NCI-H1417 (cell line): Measurements from ENCODE around the gene KXD1.
"Not testable (repeated sequence)": the region's sequence is repeated elsewhere in the genome, so short reads cannot be mapped to it uniquely, and the experiment has no call there.

Source experiments
- DNase-seq, 3 experiments: peaks; one replicate each; lab custom pipeline; 2025; lab: John Stamatoyannopoulos, UW

Gene KXD1

GRCh38 chr19:18580311-18580710, 22.6 kb downstream of the KXD1 start:
- no peak for DNase-seq

GRCh38 chr19:18586306-18586705, 28.6 kb downstream of the KXD1 start:
- DNase-seq = no peak

- no peak for DNase-seq
Observed at GRCh38 chr19:18587561-18587960, 29.9 kb downstream of the KXD1 start.

- no peak for DNase-seq
Observed at GRCh38 chr19:18587962-18588610, 30.4 kb downstream of the KXD1 start.

DNA sequence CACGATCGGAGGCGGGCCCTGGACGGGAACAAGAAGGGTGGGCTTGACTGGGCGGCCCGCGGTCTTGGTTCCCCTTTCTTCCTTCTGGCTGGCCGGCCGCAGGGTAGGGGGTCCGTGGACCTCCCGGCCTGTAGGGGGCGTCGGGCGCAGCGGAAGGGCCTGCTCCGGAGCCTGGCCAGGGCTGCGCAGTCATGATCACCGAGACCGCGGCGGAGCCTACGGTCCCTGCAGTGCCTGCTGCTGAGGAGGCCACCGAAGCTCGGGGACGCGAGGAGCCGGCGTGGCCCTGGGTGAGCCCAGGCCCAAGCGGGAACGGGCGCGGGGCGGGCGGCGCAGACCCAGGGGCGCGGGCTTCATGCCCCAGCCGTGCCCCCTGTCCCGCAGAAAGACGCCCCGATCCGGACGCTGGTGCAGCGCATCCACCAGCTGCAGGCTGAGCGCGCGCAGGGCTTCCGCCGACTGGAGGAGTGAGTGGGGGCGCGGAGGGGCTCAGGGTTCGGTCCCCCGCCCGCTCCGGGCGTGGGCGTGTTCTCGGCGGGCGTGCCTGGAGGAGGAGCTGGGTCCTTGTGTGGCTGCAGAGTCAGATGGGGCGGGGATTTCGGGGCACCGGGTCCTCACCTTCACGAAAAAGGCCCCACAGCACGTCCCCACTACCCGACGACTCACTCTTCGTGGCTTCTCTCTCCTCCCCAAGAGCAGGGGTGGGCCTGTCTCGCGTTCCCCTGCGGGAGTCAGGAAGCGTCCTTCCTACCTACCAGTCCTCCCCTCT, 31.1 kb downstream of the KXD1 start, which contains the start of gene REX1BD:
TSS of gene REX1BD (plus strand) at position 188 of the 769 bp plus-strand sequence. CDS start at position 192, 4 bp downstream.
- peak; percentile 48 to 90 (median 89) for DNase-seq

DNA sequence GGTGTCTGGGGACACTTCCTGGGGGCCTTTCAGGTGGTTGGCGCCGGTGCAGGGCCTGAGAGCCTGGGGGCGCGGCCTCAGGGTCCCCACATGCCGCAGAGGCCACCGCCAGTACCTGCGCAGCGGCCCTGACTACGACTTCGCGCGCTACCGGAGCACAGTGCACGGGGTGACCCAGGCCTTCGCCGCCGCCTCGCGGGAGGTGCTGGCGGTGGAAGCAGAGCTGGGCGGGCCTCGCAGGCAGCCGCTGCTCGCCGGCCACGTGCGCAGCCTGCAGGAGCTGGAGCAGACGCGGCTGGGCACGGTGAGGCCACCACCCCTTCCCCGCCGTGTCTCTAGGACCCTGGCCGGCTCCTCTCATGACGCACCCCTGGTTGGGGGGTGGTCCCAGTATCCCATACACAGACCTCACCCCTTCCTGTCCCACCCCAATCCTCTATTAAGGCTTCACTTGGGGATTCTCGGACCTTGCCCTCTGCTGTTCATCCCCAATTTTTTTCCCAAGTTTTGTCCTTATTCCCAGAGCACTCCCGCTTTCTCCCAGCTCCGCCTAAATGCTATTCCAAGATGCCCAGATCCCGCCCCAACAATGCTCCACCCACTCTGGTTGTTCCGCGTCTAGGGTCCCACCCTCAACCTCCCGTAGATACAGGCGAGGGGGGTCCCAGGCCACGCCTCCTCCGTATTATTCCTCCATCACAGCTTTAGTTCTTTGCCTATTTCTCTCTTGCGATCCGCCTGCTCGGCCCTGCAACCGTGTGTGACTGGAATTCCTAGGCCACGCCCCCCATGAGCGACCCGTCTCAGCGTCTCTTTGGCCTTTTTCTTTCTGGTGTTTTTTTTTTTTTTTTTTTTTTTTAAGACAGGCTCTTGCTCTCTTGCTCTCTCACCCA, 32.0 kb downstream of the KXD1 start:
- peak; percentile 33 to 81 (median 80) for DNase-seq

- DNase-seq = peak in 2 of 3 experiments; percentile 86 to 93
Observed at GRCh38 chr19:18590273-18591272, 32.9 kb downstream of the KXD1 start.

DNA sequence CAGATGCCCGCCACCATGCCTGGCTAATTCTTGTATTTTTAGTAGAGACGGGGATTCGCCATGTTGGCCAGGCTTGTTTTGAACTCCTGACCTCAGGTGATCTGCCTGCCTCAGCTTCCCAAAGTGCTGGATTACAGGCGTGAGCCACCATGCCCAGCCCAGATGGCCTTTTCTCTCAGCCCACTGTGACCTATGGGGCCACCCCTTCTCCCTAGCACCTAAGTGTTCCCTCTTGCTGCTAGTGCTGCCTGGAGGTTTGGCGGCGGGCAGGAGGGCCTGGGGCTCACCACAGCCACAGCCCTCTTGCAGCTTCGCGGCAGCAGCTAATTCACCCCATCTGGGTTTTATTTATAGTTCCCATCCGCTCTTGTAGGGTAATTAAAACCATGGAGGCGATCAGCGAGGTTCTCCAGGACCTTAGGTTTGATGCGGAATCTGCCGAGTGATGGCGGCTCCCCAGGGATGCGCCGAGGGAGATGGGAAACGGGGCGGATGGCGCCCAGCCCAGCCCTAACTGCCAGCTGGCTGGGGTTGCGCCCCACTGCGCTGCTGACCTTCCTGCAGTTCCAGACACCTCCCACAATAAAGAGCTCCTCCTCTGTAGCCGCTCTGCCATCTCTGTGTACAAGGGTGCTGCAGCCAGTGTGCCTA, 34.2 kb downstream of the KXD1 start:
- no peak for DNase-seq

DNA sequence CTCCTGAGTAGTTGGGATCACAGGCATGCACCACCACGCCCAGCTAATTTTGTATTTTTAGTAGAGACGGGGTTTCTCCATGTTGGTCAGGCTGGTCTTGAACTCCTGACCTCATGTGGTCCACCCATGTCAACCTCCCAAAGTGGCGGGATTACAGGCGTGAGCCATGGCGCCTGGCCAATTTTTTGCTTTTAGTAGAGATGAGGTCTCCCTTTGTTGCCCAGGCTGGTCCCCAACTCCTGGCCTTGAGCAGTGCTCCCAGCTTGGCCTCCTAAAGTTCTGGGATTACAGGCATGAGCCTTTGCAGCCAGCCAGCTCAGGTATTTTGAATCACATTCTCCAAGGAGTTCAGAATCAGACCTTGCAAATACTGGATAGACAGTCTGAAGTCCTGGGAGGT, 35.1 kb downstream of the KXD1 start:
- DNase-seq = not testable (repeated sequence)

DNA sequence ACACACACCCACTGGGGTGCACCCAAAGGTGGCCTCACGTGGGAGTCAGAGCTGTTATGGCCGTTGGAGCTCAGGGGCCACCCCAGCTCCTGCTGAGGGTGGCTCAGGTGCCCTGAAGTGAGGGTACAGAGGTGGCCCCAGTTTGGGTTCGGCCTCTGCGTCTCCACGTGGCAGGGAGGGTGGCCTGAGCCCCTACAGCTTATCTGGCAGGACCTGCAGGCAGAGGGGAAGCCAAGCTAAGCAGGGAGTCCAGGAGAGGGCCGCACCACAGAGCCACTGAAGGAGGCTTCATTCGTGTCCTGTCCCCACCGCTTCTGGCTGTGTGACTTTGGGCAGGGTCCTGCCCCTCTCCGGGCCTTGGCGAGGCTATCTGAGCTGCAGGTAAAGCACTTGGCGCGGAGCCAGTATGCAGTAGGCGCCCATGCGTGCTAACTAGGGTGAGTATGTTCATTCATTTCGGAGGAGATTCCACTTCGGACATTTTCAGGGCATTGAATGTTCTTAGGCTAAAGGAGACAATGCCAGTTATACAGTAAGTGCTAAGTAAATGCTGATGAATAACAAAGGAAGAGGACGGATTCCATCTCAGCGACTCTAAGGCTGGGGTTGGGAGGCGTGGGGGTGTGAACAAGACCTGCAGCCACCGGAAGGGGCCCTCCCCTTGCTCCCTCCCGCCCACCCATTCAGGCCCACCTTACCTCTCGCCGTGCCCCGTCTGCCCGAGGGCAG, 35.9 kb downstream of the KXD1 start:
- DNase-seq = no peak

DNA sequence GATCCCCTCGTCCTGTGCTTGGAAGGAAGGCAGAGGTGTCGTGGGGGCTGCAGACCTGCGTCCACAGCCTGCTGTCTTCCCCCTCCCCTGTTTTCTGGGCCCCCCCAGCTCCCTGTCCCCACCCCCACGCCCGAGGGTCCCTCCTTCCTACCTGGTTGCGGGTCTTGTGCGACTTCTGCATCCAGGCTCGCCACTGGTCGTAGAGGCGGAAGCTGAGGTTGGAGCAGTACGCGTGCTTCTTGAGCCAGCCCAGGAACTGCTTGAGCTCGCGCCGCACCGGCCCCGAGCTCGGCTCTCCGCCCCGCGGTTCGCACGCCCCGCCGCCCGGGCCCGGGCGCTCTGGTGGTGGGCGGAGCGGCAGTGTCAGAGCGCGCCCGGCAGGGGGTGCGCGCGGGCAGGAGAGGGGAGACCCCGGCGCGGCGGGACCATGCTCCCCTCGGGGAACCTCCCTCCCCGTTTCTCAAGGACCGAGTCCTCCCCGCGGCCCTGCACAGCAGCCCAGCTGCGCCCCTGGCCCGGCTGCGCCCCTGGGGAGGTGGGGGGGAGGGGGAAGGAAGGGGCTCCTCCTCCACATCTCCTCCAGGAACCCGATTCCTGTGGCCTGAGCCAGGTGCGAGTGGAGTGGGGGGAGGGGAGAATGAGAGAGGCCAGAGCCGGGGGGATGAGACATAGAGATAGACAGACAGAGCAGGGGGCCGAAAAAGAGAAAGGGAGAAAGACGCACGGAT, 36.6 kb downstream of the KXD1 start:
- peak; percentile 26 to 82 (median 67) for DNase-seq

GRCh38 chr19:18594824-18595373, 37.2 kb downstream of the KXD1 start:
- DNase-seq = peak in 2 of 3 experiments; percentile 34 to 44

GRCh38 chr19:18595475-18595874, 37.8 kb downstream of the KXD1 start:
- DNase-seq = peak in 1 of 3 experiments; percentile 19

DNA sequence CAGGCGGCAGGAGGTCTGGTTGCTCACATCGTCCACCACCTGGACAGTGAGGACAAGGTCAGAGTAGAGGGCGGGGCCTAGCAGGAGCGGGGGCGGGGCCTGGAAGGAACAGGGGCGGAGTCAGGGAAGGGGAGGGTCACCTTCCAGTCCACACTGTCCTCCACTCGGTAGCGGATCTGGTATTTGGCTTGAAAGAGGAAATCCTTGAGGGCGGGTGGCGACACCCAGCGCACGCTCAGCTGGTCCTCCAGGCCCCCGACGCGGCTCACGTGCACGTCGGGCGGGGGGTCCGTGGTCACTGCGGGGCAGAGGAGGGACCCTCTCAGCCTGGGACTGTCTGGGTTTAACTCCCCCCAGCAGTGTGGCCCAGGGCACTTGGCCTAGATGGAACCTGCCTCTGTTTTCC, 39.1 kb downstream of the KXD1 start:
- peak in 2 of 3 experiments; percentile 53 to 73 for DNase-seq

- no peak for DNase-seq
Observed at GRCh38 chr19:18597809-18598660, 40.4 kb downstream of the KXD1 start.

DNA sequence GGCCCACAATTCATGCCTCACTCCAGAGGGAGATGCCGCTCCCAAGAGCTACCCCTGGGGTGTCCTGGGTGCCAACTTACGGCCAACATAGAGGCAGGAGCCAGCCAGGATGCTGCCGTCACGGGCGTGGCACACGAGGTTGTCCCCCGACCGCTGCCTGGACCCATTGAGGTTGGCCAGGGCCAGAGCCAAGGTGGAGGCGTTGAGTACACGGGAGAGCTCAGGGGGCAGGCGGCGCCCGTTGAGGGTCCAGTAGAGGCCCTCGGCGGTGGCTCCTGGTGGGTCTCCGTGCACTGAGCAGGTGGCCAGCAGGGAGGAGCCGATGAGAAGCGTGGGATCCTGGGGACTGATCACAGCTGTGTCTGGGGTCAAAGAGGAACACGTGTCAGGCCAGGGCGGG, 41.8 kb downstream of the KXD1 start:
- DNase-seq = no peak

DNA sequence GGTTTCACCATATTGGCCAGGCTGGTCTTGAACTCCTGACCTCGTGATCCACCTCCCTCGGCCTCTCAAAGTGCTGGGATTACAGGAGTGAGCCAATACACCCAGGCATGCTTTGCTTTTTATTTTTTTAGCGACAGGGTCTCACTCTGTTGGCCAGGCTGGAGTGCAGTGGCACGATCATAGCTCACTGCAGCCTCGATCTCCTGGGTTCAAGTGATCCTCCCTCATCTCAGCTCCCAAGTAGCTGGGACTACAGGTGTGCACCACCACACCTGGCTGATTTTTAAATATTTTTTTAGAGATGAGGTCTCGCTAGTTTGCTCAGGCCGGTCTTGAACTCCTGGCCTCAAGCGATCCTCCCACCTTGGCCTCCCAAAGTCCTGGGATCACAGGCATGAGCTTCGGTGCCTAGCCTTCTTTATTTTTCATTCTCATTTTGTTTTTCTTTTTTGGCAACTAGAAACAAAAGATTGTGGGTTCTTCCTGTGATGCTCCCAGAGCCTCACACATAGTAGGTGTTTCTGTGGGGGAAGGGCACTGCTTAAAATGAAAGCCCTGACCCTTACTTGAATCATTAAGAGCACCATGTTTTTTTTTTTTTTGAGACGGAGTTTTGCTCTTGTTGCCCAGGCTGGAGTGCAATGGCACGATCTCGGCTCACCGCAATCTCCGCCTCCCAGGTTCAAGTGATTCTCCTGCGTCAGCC, 43.2 kb downstream of the KXD1 start:
- not testable (repeated sequence) for DNase-seq
